Sciatic nerve (tissue), 2 donors: ENCODE measurements around the gene CLDN4. TPM values are rescaled to one million over a fixed set of nuclear protein-coding genes. Genes with fewer than 3 reads are reported as not detected.
"Not testable (repeated sequence)": the region's sequence is repeated elsewhere in the genome, so short reads cannot be mapped to it uniquely, and the experiment has no call there.

Source experiments
- ATAC-seq: fragments of 200-7000 bp; cut with Tn5 transposase; one replicate; pipeline ENCODE4 v1.9.1; 2020; ENCODE audit warnings: mild to moderate bottlenecking, moderate library complexity
- DNase-seq: peaks from one replicate; pipeline ENCODE4 v3.0.0-alpha.2; 2020; ENCODE audit warnings: low spot score
- intact Hi-C: fragments of 100-400 bp; cut with DNase I; formaldehyde crosslinking; loops from one replicate; pipeline ENCODE4 v1.14.2; 2022
- total RNA-seq: library from RNA; stranded (reverse); fragmentation: NEBNext Ultra II Directional; extraction: Animal tissue kit (Norgen Biotek cat#: 25700); gene quantifications from one replicate; pipeline ENCODE4 v1.2.1, GENCODE V29; 2021
- donor health status: DM: no; HTN: no; CAD: no.
- donor health status: DM: no; HTN: no; CAD: no.

CLDN4 gene, protein sequence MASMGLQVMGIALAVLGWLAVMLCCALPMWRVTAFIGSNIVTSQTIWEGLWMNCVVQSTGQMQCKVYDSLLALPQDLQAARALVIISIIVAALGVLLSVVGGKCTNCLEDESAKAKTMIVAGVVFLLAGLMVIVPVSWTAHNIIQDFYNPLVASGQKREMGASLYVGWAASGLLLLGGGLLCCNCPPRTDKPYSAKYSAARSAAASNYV
- total RNA-seq: 0.85 TPM

DNA sequence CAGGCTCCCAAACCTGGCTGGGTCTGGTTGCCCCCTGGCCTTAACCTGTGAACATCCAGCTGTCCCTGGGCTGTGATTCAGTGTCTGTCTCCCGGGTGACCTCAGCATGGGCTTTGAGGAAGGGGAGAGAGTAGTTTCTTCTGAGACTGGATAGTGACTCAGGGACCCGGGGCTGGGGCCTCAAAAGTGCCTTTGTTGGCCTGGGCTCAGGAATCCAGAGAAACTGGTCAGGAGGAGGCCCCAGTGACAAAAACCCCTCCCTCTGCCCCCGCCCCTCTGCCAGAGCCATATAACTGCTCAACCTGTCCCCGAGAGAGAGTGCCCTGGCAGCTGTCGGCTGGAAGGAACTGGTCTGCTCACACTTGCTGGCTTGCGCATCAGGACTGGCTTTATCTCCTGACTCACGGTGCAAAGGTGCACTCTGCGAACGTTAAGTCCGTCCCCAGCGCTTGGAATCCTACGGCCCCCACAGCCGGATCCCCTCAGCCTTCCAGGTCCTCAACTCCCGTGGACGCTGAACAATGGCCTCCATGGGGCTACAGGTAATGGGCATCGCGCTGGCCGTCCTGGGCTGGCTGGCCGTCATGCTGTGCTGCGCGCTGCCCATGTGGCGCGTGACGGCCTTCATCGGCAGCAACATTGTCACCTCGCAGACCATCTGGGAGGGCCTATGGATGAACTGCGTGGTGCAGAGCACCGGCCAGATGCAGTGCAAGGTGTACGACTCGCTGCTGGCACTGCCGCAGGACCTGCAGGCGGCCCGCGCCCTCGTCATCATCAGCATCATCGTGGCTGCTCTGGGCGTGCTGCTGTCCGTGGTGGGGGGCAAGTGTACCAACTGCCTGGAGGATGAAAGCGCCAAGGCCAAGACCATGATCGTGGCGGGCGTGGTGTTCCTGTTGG is at the start of gene CLDN4:
Gene CLDN4, plus strand, starts transcription at position 316 of the 903 bp plus-strand sequence. Its CDS starts 206 bp downstream, at position 522.
- intact Hi-C loops: no loop called here
- DNase-seq (no peak), ATAC-seq (no peak)

DNA sequence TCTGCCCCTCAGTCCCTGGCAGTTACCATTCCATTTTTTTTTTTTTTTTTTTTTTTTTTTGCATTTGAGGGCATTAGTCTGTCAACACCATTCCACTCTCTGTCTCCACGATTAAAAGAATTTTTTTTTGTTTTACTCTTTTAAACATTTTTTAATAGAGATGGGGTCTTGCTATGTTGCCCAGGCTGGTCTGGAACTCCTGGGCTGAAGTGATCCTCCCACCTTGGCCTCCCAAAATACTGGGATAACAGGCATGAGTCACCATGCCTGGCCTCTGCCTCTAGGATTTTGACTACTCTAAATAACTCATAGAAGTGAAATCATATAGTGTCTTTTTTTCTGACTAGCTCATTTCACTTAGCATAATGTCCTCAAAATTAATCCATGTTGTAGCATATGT is 44.2 kb upstream of the CLDN4 start:
- DNase-seq (peak; percentile 8), ATAC-seq (no peak)
- intact Hi-C loops: no loop called here

DNA sequence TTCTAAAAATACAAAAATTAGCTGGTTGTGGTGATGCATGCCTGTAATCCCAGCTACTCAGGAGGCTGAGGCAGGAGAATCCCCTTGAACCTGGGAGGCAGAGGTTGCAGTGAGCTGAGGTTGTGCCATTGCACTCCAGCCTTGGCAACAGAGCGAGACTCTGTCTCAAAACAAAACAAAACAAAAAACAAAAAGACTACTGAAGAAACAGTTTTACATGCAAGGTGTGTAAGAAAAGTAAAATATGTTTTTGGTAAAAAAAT is 43.1 kb upstream of the CLDN4 start:
- intact Hi-C loops, DNase-seq, ATAC-seq: not testable (repeated sequence)

DNA sequence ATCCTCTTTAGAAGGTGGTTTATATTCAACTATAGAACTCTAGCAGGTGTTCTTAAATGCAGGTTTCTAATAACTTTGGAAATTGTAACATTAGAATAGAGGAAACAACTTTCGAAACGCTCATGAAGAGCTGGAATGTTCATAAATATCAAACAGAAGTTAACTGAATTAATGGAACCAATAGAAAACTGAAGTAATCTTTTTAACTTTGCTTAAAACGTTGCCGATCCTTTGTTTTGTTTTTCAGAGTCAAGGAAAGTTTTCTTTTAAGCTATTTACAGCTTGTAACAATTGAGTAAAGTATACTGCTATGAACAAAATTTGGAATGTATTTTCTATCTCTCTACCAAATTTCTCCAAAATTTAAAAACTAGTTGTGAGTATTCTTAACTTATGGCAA is 41.7 kb upstream of the CLDN4 start:
- DNase-seq (no peak), ATAC-seq (no peak)

DNA sequence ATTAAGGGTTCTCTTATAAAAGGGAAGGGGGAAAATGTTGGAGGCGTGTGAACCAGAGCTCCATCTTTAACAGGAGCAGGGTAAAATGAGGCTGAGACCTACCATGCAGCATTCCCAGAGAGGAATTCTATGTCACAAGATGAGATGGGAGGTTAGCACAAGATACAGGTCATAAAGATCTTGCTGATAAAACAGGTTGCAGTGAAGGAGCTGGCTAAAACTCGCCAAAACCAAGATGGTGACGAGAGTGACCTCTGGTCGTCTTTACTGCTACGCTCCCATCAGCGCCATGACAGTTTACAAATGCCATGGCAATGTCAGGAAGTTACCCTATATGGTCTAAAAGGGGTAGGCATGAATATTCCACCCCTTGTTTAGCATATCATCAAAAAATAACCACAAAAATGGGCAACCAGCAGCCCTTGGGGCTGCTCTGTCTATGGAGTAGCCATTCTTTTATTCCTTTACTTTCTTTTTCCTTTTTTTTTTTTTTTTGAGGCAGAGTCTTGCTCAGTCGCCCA is 39.6 kb upstream of the CLDN4 start:
- ATAC-seq, intact Hi-C loops: not testable (repeated sequence)
- DNase-seq: peak; percentile 7

More for the DNA sequence above, 41.7 kb upstream of the CLDN4 start:
- intact Hi-C loops: no loop called here

DNA sequence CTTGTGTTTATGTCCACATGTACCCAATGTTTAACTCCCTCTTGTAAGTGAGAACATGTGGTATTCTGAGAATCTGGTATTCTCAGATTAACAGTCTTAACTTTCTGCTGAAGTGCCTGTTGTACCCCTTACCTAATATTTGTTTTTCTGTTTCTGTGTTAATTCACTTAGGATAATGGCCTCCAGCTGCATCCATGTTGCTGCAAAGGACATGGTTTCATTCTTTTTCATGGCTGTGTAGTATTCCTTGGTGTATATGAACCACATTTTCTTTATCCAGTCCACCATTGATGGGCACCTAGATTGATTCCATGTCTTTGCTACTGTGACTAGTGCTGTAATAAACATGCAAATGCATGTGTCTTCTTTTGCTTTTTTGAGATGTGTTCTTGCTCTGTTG is 35.6 kb upstream of the CLDN4 start:
- ATAC-seq, intact Hi-C loops, DNase-seq: not testable (repeated sequence)

DNA sequence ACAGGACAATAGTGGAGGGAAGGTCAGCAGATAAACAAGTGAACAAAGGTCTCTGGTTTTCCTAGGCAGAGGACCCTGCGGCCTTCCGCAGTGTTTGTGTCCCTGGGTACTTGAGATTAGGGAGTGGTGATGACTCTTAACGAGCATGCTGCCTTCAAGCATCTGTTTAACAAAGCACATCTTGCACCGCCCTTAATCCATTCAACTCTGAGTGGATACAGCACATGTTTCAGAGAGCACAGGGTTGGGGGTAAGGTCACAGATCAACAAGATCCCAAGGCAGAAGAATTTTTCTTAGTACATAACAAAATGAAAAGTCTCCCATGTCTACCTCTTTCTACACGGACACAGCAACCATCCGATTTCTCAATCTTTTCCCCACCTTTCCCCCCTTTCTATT is 34.1 kb upstream of the CLDN4 start:
- intact Hi-C loops: not testable (repeated sequence)

DNA sequence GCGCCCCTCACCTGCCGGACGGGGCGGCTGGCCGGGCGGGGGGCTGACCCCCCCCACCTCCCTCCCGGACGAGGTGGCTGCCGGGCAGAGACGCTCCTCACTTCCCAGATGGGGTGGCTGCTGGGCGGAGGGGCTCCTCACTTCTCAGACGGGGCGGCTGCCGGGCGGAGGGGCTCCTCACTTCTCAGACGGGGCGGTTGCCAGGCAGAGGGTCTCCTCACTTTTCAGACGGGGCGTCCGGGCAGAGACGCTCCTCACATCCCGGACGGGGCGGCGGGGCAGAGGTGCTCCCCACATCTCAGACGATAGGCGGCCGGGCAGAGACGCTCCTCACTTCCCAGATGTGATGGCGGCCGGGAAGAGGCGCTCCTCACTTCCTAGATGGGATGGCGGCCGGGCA is 33.6 kb upstream of the CLDN4 start:
- not testable (repeated sequence) for ATAC-seq, DNase-seq

More for the DNA sequence above, 34.1 kb upstream of the CLDN4 start:
- ATAC-seq, DNase-seq: not testable (repeated sequence)

DNA sequence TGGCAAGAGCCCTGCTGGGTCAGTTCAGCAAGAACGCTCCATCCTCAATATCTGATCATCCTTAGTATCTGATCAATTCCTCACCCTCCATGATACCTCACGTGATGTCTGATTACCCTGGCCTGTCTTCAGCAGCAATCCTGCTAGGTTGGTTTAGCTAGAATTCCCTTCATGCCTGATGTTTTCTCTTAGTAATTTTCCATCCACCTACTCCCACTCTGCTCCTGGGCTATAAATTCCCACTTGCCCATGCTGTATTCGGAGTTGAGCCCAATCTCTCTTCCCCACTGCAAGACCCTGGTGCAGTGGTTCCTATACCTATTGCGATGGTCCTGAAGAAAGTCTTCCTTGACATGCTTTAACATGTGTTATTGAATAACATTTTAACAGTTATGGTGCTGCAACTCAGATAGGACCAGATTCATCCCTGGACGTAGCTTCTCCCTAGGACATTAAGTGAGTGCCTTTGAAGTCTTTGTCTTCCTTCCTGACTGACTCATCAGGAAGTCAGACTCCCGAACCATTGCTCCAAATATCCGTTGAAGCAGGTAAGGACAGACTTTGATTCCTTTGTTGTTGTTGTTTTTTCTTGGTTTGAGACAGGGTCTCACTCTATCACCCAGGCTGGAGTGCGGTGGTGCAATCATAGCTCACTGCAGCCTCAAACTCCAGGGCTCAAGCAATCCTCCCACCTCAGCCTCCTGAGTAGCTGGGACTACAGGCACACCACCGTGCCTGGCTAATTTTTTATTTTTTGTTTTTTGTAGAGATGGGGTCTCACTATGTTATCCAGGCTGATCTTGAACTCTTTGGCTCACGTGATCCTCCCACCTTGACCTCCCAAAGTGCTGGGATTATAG is 31.3 kb upstream of the CLDN4 start:
- intact Hi-C loops: no loop called here
- ATAC-seq (no peak), DNase-seq (peak; percentile 0)

More for the DNA sequence above, 33.6 kb upstream of the CLDN4 start:
- intact Hi-C loops: not testable (repeated sequence)

DNA sequence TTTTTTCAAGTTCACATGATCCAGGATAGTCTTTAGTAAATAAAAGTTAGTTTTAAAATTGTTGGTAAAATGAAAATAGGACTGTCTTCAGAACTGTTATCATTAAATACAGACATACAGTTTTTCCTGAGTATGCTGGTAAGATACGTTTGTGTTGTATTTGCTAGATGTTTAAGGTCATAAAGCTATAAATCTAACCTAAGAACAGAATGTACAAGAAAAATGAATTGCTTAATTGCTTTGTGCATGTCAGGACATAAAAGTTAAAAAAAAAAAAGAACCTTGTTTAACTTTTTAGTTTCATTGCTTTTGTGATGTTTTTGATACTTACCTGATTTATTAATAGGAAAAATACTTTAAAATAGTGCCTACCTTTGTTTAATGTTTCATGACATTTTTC is 29.2 kb upstream of the CLDN4 start:
- intact Hi-C loops: no loop called here
- ATAC-seq (no peak), DNase-seq (no peak)

DNA sequence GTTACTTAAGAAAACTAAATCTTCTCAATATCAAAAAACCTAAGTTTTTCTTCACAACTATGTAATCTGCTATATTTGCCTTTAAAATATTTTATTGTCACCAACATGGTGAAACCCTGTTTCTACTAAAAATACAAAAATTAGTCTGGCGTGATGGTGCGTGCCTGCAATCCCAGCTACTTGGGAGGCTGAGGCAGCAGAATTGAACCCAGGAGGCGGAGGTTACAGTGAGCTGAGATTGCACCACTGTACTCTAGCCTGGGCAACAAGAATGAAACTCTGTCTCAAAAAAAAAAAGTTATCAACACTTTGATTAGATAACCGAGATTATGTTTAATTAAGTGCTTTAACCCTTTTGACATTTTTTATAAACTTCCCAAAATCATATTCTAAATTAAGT is 28.3 kb upstream of the CLDN4 start:
- DNase-seq (no peak), ATAC-seq (no peak)
- intact Hi-C loops: no loop called here

DNA sequence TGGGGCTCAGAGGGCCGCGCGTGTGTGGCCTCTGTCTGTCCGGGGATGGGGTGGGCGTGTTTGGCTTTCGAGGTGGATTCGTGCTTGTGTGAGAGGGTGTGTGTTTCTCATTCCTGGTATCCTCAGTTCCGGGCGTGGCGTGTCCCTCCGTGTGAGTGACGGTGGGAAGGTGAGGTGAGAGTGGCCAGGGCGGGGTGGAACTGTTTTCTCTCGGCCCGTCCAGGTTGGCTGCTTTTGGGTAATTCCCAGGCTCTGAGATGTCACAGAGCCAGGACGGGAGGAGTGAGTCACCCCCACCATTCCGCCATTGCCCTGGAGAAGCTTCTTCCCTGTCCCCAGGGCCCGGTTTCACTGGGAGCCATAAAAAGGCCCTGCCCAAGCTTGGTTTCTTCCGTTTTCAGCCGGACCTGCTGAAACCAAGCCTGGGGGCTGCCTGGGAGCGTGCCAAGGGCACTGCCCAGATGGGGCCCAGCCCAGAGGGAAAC is 21.3 kb upstream of the CLDN4 start:
- intact Hi-C loops: loop anchor here (5.0 kb wide), 1 partner anchor 437 kb away; no protein-coding TSS in a partner anchor
- DNase-seq (peak; percentile 41), ATAC-seq (no peak)

DNA sequence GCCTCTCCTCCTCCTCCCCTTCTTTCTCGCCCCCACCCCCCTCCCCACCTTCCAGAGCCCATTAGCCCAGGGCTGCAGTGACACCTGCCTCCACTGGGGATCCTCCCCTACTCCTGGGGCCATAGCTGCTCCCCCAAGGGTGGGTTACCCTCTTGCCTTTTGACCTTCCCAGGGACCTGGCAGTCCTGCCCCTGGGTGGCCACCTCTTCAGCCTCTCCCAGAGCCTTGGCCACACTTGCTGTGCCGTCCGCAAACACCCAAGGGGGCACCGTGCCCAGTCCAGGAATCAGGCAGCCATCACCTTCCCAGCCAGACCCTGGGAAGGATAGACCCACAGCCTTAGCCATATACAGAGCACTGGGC is 19.8 kb upstream of the CLDN4 start:
- ATAC-seq (peak; percentile 32), DNase-seq (peak; percentile 42)
- intact Hi-C loops: no loop called here

DNA sequence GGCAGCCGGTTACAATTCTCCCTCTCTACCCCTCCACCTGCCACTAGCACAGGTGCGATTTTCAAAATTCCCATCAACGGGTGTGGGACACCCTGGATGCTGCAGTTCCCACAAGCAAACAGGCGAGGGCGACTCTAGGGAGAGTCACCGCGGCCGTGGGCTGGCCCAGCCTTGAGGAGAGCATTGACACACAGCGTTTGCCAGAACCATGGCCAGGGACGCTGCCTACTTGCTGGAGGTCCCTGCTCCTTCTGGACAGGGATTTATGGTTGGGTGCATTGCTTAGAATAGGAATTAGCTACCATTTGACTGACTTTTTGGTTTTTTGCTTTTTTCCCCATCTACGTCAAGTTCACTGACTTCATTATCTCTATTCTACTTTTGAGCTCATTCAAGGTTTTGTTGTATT is 19.0 kb upstream of the CLDN4 start:
- DNase-seq (peak; percentile 73), ATAC-seq (peak; percentile 79)
- intact Hi-C loops: no loop called here

DNA sequence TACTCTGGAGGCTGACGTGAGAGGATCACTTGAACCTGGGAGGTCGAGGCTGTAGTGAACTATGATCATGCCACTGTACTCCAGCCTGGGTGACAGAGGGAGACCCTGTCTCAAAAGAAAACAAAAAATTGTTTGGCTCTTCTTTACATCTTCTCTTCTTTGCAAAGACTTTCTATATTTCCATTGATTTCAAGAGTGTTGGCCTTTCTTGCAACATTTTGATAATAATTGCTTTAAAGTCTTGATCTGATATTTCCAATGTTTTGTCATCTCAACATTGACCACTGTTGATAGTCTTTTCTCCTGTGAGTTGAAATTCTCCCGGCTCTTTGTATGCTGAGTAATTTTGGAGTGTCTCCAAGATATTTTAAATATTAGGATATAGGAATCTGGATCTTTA is 17.8 kb upstream of the CLDN4 start:
- ATAC-seq (no peak), DNase-seq (no peak)
- intact Hi-C loops: no loop called here

DNA sequence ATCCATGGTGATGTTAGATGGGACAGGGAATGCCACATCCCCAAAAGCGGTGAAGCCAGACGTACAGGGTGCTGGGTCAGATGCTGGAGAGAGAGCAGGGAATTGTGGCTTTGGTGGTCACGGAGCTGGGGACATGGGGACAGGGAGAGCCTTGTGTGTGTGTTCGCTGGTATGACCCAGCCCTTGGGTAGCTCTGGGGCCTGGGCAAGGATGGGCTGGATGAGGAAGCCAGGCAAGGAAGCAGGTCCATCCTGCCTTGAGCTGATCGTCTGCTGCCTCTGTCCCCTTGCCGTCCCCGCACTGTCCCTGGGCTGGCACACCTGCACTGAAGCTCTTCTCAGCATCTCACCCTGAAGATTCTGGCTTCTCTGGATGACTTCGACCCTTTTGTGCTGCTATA is 15.4 kb upstream of the CLDN4 start:
- intact Hi-C loops: no loop called here
- no peak for ATAC-seq

DNA sequence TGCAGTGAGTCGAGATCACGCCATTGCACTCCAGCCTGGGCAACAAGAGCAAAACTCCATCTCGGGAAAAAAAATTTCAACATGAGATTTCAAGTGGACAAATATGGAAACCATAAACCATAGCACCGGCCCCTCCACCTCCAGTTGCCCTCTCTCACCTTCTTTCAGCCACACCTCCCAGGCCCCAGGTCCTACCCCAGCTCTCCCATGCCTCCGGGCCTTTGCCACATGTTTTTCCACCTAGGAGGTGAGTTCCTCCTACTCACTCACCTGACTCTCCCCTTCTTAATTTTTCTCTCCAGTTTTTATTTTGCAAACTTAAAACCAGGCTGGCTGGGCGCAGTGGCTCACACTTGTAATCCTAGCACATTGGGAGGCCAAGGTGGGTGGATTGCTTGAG is 13.7 kb upstream of the CLDN4 start:
- no peak for DNase-seq
- no peak for ATAC-seq
- intact Hi-C loops: no loop called here

More for the DNA sequence above, 15.4 kb upstream of the CLDN4 start:
- no peak for DNase-seq

DNA sequence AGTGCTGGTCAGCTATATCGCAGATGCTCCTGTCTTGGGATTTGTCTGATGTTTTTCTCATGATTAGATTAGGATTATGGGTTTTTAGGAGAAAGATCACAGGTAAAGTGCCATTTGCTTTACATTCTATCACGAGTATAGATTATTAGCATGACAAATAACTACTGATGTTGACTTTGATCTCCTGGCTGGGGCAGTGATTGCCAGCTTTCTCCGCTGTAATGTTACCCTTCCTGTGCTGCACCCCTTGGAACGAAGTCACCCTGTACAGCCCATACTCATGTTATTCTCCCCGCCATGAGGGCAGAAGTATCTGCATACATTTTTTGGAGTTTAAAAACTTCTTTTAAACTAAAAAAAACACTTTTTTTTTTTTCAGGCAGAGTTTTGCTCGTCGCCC is 10.8 kb upstream of the CLDN4 start:
- ATAC-seq: no peak
- no peak for DNase-seq
- intact Hi-C loops: no loop called here

DNA sequence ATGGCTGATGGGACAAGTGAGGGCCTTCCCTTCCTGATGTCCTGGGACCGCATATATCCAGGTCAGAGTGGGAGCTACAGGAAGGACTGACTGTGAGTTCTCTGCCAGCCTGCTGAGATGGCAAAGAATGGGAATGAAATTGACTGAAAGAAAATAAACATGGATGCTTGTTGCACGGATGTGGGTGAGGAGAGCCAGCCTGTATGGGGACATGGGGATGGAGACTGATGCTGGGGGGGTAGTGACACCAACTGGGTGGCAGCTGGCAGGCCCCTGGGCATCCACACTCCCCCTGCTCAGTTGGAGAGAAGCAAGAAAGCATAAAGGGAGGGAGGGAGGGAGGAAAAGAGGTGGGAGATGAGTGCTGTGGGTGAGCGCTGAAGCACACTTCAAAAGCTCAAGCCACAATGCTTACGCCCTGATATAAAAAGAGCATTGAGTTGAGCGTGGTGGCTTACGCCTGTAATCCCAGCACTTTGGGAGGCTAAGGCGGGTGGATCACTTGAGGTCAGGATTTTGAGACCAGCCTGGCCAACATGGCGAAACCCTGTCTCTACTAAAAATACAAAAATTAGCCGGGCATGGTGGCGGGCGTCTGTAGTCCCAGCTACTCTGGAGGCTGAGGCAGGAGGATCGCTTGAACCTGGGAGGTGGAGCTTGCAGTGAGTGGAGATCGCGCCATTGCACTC is 9.1 kb upstream of the CLDN4 start:
- DNase-seq, intact Hi-C loops, ATAC-seq: not testable (repeated sequence)
